ENCODE results near the gene TRPV3. TPM values are rescaled to one million over a fixed set of nuclear protein-coding genes. Genes with fewer than 3 reads are reported as not detected.

TRPV3 gene
- total and polyA plus RNA-seq, 2 of the 13 experiments (the other 11 are each of a cell fraction or from before 2014, with no cell fraction given), result 0.90 to 1.0 TPM

- no peak for ATAC-seq
- 72% methylated on average over 12 of the region's 19 CpGs for WGBS (ENCODE audit: low lambda C conversion rate)
- H3K4me2 ChIP-seq (ENCODE audit: low read depth, low read length), result no peak overlapping the region
- H3K36me3 ChIP-seq (replicated peaks in 1 of 2; ENCODE audit: control insufficient read depth in 1 of 2, insufficient read depth in 2 of 2, low read length in 2 of 2), result no peaks in the 10 kb centered on the region
- H3K4me3 ChIP-seq (replicated peaks in 1 of 3; ENCODE audit: insufficient read depth in 1 of 3, low read depth in 2 of 3, low read length in 3 of 3), result no peak overlapping the region
- no peak overlapping the region for H2AFZ ChIP-seq (ENCODE audit: low read length)
- no peaks in the 10 kb centered on the region for H3K9me3 ChIP-seq (ENCODE audit: low read length)
- no peak overlapping the region for H3K27ac ChIP-seq (ENCODE audit: extremely low read length, insufficient read depth, low read length)
- BruUV-seq (replicated peaks), result no TSS peak
- H3K9ac ChIP-seq (ENCODE audit: insufficient read depth, low read depth, low read length), result no peak overlapping the region
- no peak for DNase-seq (ENCODE audit: low spot score)
- FAIRE-seq, result no peak
- H3K27me3 ChIP-seq (ENCODE audit: control insufficient read depth in 1 of 2, insufficient read depth in 2 of 2, low read length in 2 of 2), result peaks cover 6 to 29% of the 10 kb centered on the region in 2 experiments; a peak in 4 of 5 replicates
- intact Hi-C loops (cut with micrococcal nuclease; ENCODE audit: unreplicated experiment), result no loop called here
- ChIA-PET POLR2A (interaction anchor here (0.5 to 1.6 kb wide), 2 partner anchors 26 to 73 kb away, joined by 3 to 6 read pairs; no protein-coding TSS in a partner anchor), CTCF (ENCODE audit: low intra/inter-chr PET ratio, low total read pairs) (no interaction called here)
- in situ Hi-C loops (cut with HindIII; ENCODE audit: extremely low pct_ligation_motif_present, low pct_unique_long_range_greater_than_20kb), result no loop called here
- H3K4me1 ChIP-seq (ENCODE audit: insufficient read depth, low read length), result peaks cover 27% of the 10 kb centered on the region
- H4K20me1 ChIP-seq (ENCODE audit: insufficient read depth, low read length), result no peaks in the 10 kb centered on the region
- no peaks in the 10 kb centered on the region for H3K79me2 ChIP-seq (ENCODE audit: insufficient read depth, low read length)
- TF ChIP-seq ZNF644 (CRISPR knock-in tag; IDR thresholded peaks at IDR 0.05; ENCODE audit: low read depth) (no peak), NONO (IDR thresholded peaks at IDR 0.05) (no peak), NONO (CRISPR knock-in tag; conservative IDR thresholded peaks at IDR 0.05) (no peak), ZNF773 (CRISPR knock-in tag; IDR thresholded peaks at IDR 0.05; ENCODE audit: borderline replicate concordance) (no peak), HMG20A (CRISPR knock-in tag; IDR thresholded peaks at IDR 0.05; ENCODE audit: borderline replicate concordance) (no peak), ATF5 (CRISPR knock-in tag; IDR thresholded peaks at IDR 0.05; ENCODE audit: low read depth) (no peak), ZNF180 (CRISPR knock-in tag; IDR thresholded peaks at IDR 0.05; ENCODE audit: borderline replicate concordance, low read depth) (no peak), RFXAP (CRISPR knock-in tag; IDR thresholded peaks at IDR 0.05; ENCODE audit: borderline replicate concordance) (no peak), SNAI1 (CRISPR knock-in tag; IDR thresholded peaks at IDR 0.05; ENCODE audit: borderline replicate concordance) (no peak), ZNF646 (CRISPR knock-in tag; IDR thresholded peaks at IDR 0.05) (no peak), ZNF607 (CRISPR knock-in tag; IDR thresholded peaks at IDR 0.05; ENCODE audit: borderline replicate concordance) (no peak), SMAD9 (CRISPR knock-in tag; IDR thresholded peaks at IDR 0.05) (no peak), ZFYVE20 (CRISPR knock-in tag; IDR thresholded peaks at IDR 0.05; ENCODE audit: borderline replicate concordance, low read depth) (no peak), RFX1 (IDR thresholded peaks at IDR 0.05) (no peak), ZC3H4 (CRISPR knock-in tag; IDR thresholded peaks at IDR 0.05; ENCODE audit: borderline replicate concordance) (no peak), ZBTB49 (CRISPR knock-in tag; IDR thresholded peaks at IDR 0.05; ENCODE audit: borderline replicate concordance) (no peak)
These were observed 1.2 kb downstream of the TRPV3 start for GRCh38 chr17:3556239-3556915.
